ENCODE measurements around the gene LIMS2.

The LIMS2 gene

DNA sequence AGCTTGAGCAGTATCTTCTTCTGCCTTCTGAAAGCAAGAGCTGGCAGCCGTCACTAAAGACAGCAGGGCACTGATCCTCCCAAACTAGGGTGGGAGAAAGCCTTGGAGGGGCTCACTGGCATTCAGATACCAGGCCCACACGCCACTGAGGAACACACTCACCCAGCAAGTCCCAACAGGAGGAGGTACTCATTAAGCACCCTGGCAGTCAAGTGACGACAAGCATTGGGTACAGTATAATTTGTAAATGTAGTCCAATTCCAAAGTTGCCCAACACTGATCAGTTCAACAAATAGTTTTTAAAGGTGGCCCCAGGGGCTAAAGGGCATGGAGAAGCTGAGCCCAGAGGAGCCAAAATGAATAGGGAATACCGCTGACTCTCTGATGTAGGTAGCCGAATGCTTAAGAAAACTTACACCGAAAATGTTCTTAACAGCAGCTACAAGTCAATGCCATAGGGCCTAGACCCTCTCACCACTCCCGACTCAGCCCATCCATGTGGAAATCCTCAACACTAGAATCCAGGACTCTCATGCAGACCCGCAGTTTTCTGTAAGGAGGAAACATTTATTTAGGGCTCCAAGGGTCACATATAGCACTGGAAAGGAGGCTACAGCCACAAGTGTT lies 9.9 kb downstream of the LIMS2 start:
- Histone ChIP-seq H3K4me1 (ENCODE audit: insufficient read depth, low read length, poor library complexity, severe bottlenecking) (no peaks in the 10 kb centered on the region), H3F3A (ENCODE audit: low read depth) (no peaks in the 10 kb centered on the region), H2AFZ (ENCODE audit: low read length) (no peak overlapping the region), H3K36me3 (ENCODE audit: insufficient read depth, low read length) (no peaks in the 10 kb centered on the region), H3K9ac (ENCODE audit: low read depth, low read length, poor library complexity, severe bottlenecking) (no peak overlapping the region), H3K4me2 (ENCODE audit: low read depth, low read length, poor library complexity, severe bottlenecking) (no peak overlapping the region), H3K4me3 (ENCODE audit: low read length, poor library complexity, severe bottlenecking) (no peak overlapping the region), H3K79me2 (ENCODE audit: insufficient read depth, low read length) (no peaks in the 10 kb centered on the region), H4K20me1 (ENCODE audit: insufficient read depth, low read length, poor library complexity, severe bottlenecking) (no peaks in the 10 kb centered on the region), H3K9me3 (ENCODE audit: insufficient read depth, low read depth, low read length) (no peaks in the 10 kb centered on the region), H3K9me2 (replicated peaks; ENCODE audit: low read depth, low read length) (no peaks in the 10 kb centered on the region), H3K27me3 (ENCODE audit: insufficient read depth, low read length, poor library complexity, severe bottlenecking) (no peaks in the 10 kb centered on the region)
- no peak for TF ChIP-seq EZH2phosphoT487 (IDR thresholded peaks at IDR 0.05; ENCODE audit: borderline replicate concordance)
- TF ChIP-seq, protein P1, sequence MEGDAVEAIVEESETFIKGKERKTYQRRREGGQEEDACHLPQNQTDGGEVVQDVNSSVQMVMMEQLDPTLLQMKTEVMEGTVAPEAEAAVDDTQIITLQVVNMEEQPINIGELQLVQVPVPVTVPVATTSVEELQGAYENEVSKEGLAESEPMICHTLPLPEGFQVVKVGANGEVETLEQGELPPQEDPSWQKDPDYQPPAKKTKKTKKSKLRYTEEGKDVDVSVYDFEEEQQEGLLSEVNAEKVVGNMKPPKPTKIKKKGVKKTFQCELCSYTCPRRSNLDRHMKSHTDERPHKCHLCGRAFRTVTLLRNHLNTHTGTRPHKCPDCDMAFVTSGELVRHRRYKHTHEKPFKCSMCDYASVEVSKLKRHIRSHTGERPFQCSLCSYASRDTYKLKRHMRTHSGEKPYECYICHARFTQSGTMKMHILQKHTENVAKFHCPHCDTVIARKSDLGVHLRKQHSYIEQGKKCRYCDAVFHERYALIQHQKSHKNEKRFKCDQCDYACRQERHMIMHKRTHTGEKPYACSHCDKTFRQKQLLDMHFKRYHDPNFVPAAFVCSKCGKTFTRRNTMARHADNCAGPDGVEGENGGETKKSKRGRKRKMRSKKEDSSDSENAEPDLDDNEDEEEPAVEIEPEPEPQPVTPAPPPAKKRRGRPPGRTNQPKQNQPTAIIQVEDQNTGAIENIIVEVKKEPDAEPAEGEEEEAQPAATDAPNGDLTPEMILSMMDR (conservative IDR thresholded peaks at IDR 0.05; ENCODE audit: low read length) = no peak

DNA sequence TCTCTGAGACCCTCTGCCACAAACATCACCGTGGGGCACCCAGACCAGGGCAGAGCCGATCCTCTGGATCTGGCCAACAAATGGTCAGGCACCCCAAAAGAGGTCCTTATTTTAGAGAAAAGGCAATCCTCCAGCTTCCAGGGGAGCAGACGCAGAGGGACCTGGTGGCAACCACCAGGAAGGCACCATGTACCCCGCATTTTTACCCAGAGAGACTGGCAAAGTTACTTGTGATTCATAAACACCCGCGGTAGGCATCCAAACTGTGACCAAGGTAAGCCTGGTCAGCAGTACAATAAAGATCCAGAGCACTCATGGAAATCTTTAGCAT lies 10.5 kb downstream of the LIMS2 start:
- Histone ChIP-seq H2AFZ (ENCODE audit: low read length) (no peak overlapping the region), H3K9ac (ENCODE audit: low read depth, low read length, poor library complexity, severe bottlenecking) (no peak overlapping the region), H3K4me3 (ENCODE audit: low read length, poor library complexity, severe bottlenecking) (no peak overlapping the region), H3F3A (ENCODE audit: low read depth) (no peaks in the 10 kb centered on the region), H3K9me2 (replicated peaks; ENCODE audit: low read depth, low read length) (no peaks in the 10 kb centered on the region), H3K9me3 (ENCODE audit: insufficient read depth, low read depth, low read length) (no peaks in the 10 kb centered on the region), H4K20me1 (ENCODE audit: insufficient read depth, low read length, poor library complexity, severe bottlenecking) (no peaks in the 10 kb centered on the region), H3K4me2 (ENCODE audit: low read depth, low read length, poor library complexity, severe bottlenecking) (no peak overlapping the region), H3K4me1 (ENCODE audit: insufficient read depth, low read length, poor library complexity, severe bottlenecking) (no peaks in the 10 kb centered on the region), H3K27me3 (ENCODE audit: insufficient read depth, low read length, poor library complexity, severe bottlenecking) (no peaks in the 10 kb centered on the region), H3K79me2 (ENCODE audit: insufficient read depth, low read length) (no peaks in the 10 kb centered on the region), H3K36me3 (ENCODE audit: insufficient read depth, low read length) (no peaks in the 10 kb centered on the region)
- TF ChIP-seq, protein P1 (conservative IDR thresholded peaks at IDR 0.05; ENCODE audit: low read length) = no peak
- TF ChIP-seq EZH2phosphoT487 (IDR thresholded peaks at IDR 0.05; ENCODE audit: borderline replicate concordance) = no peak

DNA sequence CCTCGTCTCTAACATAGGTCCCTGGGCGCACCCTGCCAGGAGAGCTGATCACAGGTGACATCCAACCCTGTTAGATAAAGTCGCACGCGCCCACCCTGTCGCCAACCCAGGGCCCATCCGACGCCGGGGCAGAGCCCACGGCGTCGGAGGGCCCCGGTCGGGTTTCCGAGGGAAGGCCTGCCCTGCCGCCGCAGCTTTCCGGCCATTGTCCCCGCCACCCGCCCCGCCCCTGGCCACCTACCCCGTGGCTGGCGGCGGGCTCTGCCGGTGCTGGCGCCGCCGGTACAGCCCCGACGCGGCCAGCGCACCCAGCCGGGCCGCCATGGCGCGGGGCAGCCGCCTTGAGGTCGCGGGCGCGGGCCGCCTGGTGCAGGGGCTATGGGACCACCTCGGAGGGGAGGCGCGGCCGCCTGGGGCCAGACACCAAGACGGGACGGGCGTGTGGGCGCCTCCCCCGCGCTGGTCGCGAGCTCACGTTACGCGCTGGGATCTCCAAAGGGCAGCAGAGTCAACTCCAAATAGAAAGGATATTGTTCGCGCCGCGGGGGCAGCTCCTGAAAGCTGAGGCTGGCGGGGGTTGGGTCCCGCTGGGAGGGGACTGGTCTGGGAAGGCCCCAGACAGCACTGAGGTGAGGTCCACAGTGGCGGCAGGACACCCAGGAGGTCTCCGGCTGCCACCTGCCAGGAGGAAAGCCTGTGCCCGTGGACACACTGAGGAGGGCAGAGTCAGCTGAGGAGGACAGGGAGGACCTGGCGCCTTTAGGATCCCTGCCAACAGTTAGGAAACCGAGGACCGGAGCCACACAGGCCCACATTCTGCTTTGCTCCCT lies 11.1 kb downstream of the LIMS2 start:
- H3K9me3 ChIP-seq (ENCODE audit: insufficient read depth, low read depth, low read length) = no peaks in the 10 kb centered on the region
- H3K27me3 ChIP-seq (ENCODE audit: insufficient read depth, low read length, poor library complexity, severe bottlenecking) = no peaks in the 10 kb centered on the region
- no peak overlapping the region for H2AFZ ChIP-seq (ENCODE audit: low read length)
- H3K4me1 ChIP-seq (ENCODE audit: insufficient read depth, low read length, poor library complexity, severe bottlenecking) = no peaks in the 10 kb centered on the region
- H3F3A ChIP-seq (ENCODE audit: low read depth) = no peaks in the 10 kb centered on the region
- H3K4me2 ChIP-seq (ENCODE audit: low read depth, low read length, poor library complexity, severe bottlenecking) = no peak overlapping the region
- H3K79me2 ChIP-seq (ENCODE audit: insufficient read depth, low read length) = no peaks in the 10 kb centered on the region
- H3K9ac ChIP-seq (ENCODE audit: low read depth, low read length, poor library complexity, severe bottlenecking) = no peak overlapping the region
- TF ChIP-seq, protein P1 (conservative IDR thresholded peaks at IDR 0.05; ENCODE audit: low read length) = no peak
- no peak for TF ChIP-seq EZH2phosphoT487 (IDR thresholded peaks at IDR 0.05; ENCODE audit: borderline replicate concordance)
- H3K9me2 ChIP-seq (replicated peaks; ENCODE audit: low read depth, low read length) = no peaks in the 10 kb centered on the region
- no peaks in the 10 kb centered on the region for H4K20me1 ChIP-seq (ENCODE audit: insufficient read depth, low read length, poor library complexity, severe bottlenecking)
- H3K4me3 ChIP-seq (ENCODE audit: low read length, poor library complexity, severe bottlenecking) = no peak overlapping the region
- H3K36me3 ChIP-seq (ENCODE audit: insufficient read depth, low read length) = no peaks in the 10 kb centered on the region

All from Loucy (cell line).